ENCODE measurements around the gene TFAP2A.

The TFAP2A gene

DNA sequence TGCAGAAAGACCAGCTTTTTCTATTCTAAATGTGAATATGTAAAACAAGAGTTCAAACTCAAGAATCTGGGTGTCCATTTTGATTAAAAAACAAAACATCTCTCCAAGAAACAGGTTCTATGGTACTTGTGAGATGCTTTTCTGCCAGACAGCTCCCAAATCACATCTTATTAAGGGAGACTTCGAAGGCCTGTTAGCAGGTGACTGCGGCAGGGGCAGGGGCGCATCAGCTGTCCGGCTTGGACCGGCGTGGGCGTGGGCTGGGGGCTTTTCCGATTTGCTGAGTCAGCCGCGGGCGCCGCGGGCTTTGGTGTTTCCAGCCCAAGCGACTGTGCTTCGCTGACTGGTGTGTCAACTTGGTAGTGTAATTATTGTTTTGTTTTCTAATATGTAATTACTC, 32.6 kb downstream of the TFAP2A start:
- Histone ChIP-seq H4K20me1 (ENCODE audit: insufficient read depth, low read length) (no peaks in the 10 kb centered on the region), H3K9ac (ENCODE audit: low read length) (no peak overlapping the region), H3F3A (ENCODE audit: insufficient read depth, low read length) (no peaks in the 10 kb centered on the region), H3K4me3 (ENCODE audit: low read depth, low read length, poor library complexity, severe bottlenecking) (no peak overlapping the region), H3K27ac (ENCODE audit: low read depth, low read length, poor library complexity, severe bottlenecking) (no peak overlapping the region), H3K36me3 (ENCODE audit: insufficient read depth, low read length) (no peaks in the 10 kb centered on the region), H3K9me2 (ENCODE audit: low read depth, low read length) (no peaks in the 10 kb centered on the region), H2AFZ (ENCODE audit: low read length) (no peak overlapping the region), H3K4me1 (ENCODE audit: insufficient read depth, low read length, severe bottlenecking) (no peaks in the 10 kb centered on the region), H3K27me3 (ENCODE audit: insufficient read depth, low read length) (no peaks in the 10 kb centered on the region), H3K79me2 (ENCODE audit: insufficient read depth, low read length) (no peaks in the 10 kb centered on the region), H3K9me3 (ENCODE audit: low read length) (no peaks in the 10 kb centered on the region), H3K4me2 (ENCODE audit: low read length) (no peak overlapping the region)
- TF ChIP-seq, protein P1, sequence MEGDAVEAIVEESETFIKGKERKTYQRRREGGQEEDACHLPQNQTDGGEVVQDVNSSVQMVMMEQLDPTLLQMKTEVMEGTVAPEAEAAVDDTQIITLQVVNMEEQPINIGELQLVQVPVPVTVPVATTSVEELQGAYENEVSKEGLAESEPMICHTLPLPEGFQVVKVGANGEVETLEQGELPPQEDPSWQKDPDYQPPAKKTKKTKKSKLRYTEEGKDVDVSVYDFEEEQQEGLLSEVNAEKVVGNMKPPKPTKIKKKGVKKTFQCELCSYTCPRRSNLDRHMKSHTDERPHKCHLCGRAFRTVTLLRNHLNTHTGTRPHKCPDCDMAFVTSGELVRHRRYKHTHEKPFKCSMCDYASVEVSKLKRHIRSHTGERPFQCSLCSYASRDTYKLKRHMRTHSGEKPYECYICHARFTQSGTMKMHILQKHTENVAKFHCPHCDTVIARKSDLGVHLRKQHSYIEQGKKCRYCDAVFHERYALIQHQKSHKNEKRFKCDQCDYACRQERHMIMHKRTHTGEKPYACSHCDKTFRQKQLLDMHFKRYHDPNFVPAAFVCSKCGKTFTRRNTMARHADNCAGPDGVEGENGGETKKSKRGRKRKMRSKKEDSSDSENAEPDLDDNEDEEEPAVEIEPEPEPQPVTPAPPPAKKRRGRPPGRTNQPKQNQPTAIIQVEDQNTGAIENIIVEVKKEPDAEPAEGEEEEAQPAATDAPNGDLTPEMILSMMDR (IDR thresholded peaks at IDR 0.05; ENCODE audit: low read length), result no peak
- TF ChIP-seq EZH2 (IDR thresholded peaks at IDR 0.05; ENCODE audit: borderline replicate concordance, low read length), result no peak

GRCh38 chr6:10381830-10382208, 33.1 kb downstream of the TFAP2A start:
- H3K27me3 ChIP-seq (ENCODE audit: insufficient read depth, low read length), result no peaks in the 10 kb centered on the region
- no peak overlapping the region for H3K27ac ChIP-seq (ENCODE audit: low read depth, low read length, poor library complexity, severe bottlenecking)
- no peak overlapping the region for H3K9ac ChIP-seq (ENCODE audit: low read length)
- no peak overlapping the region for H2AFZ ChIP-seq (ENCODE audit: low read length)
- no peaks in the 10 kb centered on the region for H3K9me3 ChIP-seq (ENCODE audit: low read length)
- no peaks in the 10 kb centered on the region for H3K4me1 ChIP-seq (ENCODE audit: insufficient read depth, low read length, severe bottlenecking)
- no peaks in the 10 kb centered on the region for H3K36me3 ChIP-seq (ENCODE audit: insufficient read depth, low read length)
- H3K79me2 ChIP-seq (ENCODE audit: insufficient read depth, low read length), result no peaks in the 10 kb centered on the region
- no peaks in the 10 kb centered on the region for H3K9me2 ChIP-seq (ENCODE audit: low read depth, low read length)
- no peak overlapping the region for H3K4me2 ChIP-seq (ENCODE audit: low read length)
- H4K20me1 ChIP-seq (ENCODE audit: insufficient read depth, low read length), result no peaks in the 10 kb centered on the region
- no peak overlapping the region for H3K4me3 ChIP-seq (ENCODE audit: low read depth, low read length, poor library complexity, severe bottlenecking)
- no peaks in the 10 kb centered on the region for H3F3A ChIP-seq (ENCODE audit: insufficient read depth, low read length)
- no peak for TF ChIP-seq EZH2 (IDR thresholded peaks at IDR 0.05; ENCODE audit: borderline replicate concordance, low read length)
- TF ChIP-seq, protein P1 (IDR thresholded peaks at IDR 0.05; ENCODE audit: low read length), result no peak

GRCh38 chr6:10381133-10381829, 33.6 kb downstream of the TFAP2A start:
- Histone ChIP-seq H3K27ac (ENCODE audit: low read depth, low read length, poor library complexity, severe bottlenecking) (no peak overlapping the region), H4K20me1 (ENCODE audit: insufficient read depth, low read length) (no peaks in the 10 kb centered on the region), H3K9me3 (ENCODE audit: low read length) (no peaks in the 10 kb centered on the region), H3F3A (ENCODE audit: insufficient read depth, low read length) (no peaks in the 10 kb centered on the region), H3K79me2 (ENCODE audit: insufficient read depth, low read length) (no peaks in the 10 kb centered on the region), H3K36me3 (ENCODE audit: insufficient read depth, low read length) (no peaks in the 10 kb centered on the region), H3K9ac (ENCODE audit: low read length) (no peak overlapping the region), H3K4me3 (ENCODE audit: low read depth, low read length, poor library complexity, severe bottlenecking) (no peak overlapping the region), H2AFZ (ENCODE audit: low read length) (no peak overlapping the region), H3K27me3 (ENCODE audit: insufficient read depth, low read length) (no peaks in the 10 kb centered on the region), H3K4me1 (ENCODE audit: insufficient read depth, low read length, severe bottlenecking) (no peaks in the 10 kb centered on the region), H3K4me2 (ENCODE audit: low read length) (no peak overlapping the region), H3K9me2 (ENCODE audit: low read depth, low read length) (no peaks in the 10 kb centered on the region)
- TF ChIP-seq, protein P1 (IDR thresholded peaks at IDR 0.05; ENCODE audit: low read length), result no peak
- no peak for TF ChIP-seq EZH2 (IDR thresholded peaks at IDR 0.05; ENCODE audit: borderline replicate concordance, low read length)
